Panc1 (cell line): ENCODE data around the gene NR3C1. TPM values are rescaled to one million over a fixed set of nuclear protein-coding genes. Genes with fewer than 3 reads are reported as not detected.

Experiments
- ATAC-seq: fragments of 200-7000 bp; cut with Tn5 transposase; 2 replicates; pipeline ENCODE4 v1.9.1; 2020; ENCODE audit warnings: mild to moderate bottlenecking, moderate library complexity
- BruUV-seq: library from RNA; stranded (reverse); fragments of 400-500 nt; replicated peaks from 2 replicates; lab custom pipeline; 2021; lab: Mats Ljungman, UMichigan
- CTCF ChIA-PET: fragments of 300-600 bp; sonication (Branson Sonifier 250); formaldehyde crosslinking; loops from one replicate; lab custom pipeline; 2022; ENCODE audit warnings: antibody characterized with exemption; lab: Charles Lee
- POLR2A ChIA-PET: fragments of 300-600 bp; sonication (Branson Sonifier 250); formaldehyde crosslinking; loops from one replicate; lab custom pipeline; 2022; ENCODE audit warnings: antibody characterized with exemption; lab: Charles Lee
- DNase-seq: peaks from one replicate; pipeline ENCODE4 v3.0.0-alpha.2; 2010; ENCODE audit warnings: low read depth, low spot score
- H3K27ac ChIP-seq: 2 replicates; pipeline ENCODE4 v1.5.1; 2011; ENCODE audit warnings: mild to moderate bottlenecking, low read length, inconsistent platforms
- H3K27me3 ChIP-seq: fragments of 200-500 bp; sonication (Bioruptor generic); 2 replicates; pipeline ENCODE4 v1.6.0; 2014; ENCODE audit warnings: low read length, inconsistent platforms; ENCODE audit not compliant: control insufficient read depth, insufficient read depth
- H3K36me3 ChIP-seq: fragments of 200-500 bp; sonication (Bioruptor generic); 2 replicates; pipeline ENCODE4 v1.5.1; 2014; ENCODE audit warnings: inconsistent platforms, mild to moderate bottlenecking, low read length, moderate library complexity; ENCODE audit not compliant: control insufficient read depth, insufficient read depth
- H3K4me1 ChIP-seq: 2 replicates; pipeline ENCODE4 v1.5.1; 2011; ENCODE audit warnings: inconsistent platforms, mild to moderate bottlenecking, low read length, moderate library complexity; ENCODE audit not compliant: control insufficient read depth, insufficient read depth
- H3K4me3 ChIP-seq, 2 experiments: 2 replicates each; pipeline ENCODE4 v1.5.1; 2011 to 2012; ENCODE audit warnings: low read depth in 2 of 2, low read length in 2 of 2, mild to moderate bottlenecking in 2 of 2, inconsistent platforms in 1 of 2, moderate library complexity in 1 of 2
- H3K9me3 ChIP-seq: fragments of 200-500 bp; sonication (Bioruptor generic); 2 replicates; pipeline ENCODE4 v1.5.1; 2014; ENCODE audit warnings: low read depth, mild to moderate bottlenecking, inconsistent platforms, low read length, moderate library complexity; ENCODE audit not compliant: control insufficient read depth, insufficient read depth
- POLR2AphosphoS5 ChIP-seq: IDR thresholded peaks from 2 replicates; pipeline ENCODE4 v1.6.1; 2012; ENCODE audit warnings: mild to moderate bottlenecking, low read depth, low read length, moderate library complexity
- SIN3A ChIP-seq: IDR thresholded peaks from 2 replicates; pipeline ENCODE4 v1.6.1; 2012; ENCODE audit warnings: low read depth, mild to moderate bottlenecking, low read length, moderate library complexity, borderline replicate concordance; ENCODE audit not compliant: insufficient read depth
- TCF7L2 ChIP-seq: IDR thresholded peaks from 2 replicates; pipeline ENCODE4 v1.6.1; 2011; ENCODE audit warnings: mild to moderate bottlenecking, low read depth, low read length, inconsistent platforms
- in situ Hi-C: cut with HindIII; loops from 2 replicates; pipeline ENCODE4 v1.10.0; 2016; ENCODE audit warnings: low sequenced_read_pairs, low pct_unique_long_range_greater_than_20kb
- intact Hi-C: fragments of 100-400 bp; cut with micrococcal nuclease; formaldehyde crosslinking; loops from one replicate; pipeline ENCODE4 v1.10.0; 2022; ENCODE audit not compliant: unreplicated experiment
- total RNA-seq: library from RNA; stranded (reverse); gene quantifications from one replicate; pipeline ENCODE4 v1.2.1, GENCODE V29; 2021; ENCODE audit not compliant: unreplicated experiment
- TF ChIP-seq, protein P1 (sequence below): fragments of 450-650 bp; IDR thresholded peaks from 2 replicates; pipeline ENCODE4 v1.5.1; 2017; ENCODE audit warnings: mild to moderate bottlenecking
- TF ChIP-seq, protein P2 (sequence below), 2 experiments: IDR thresholded peaks; 2 replicates each; pipeline ENCODE4 v1.6.1; 2011 to 2012; ENCODE audit warnings: low read depth in 2 of 2, control low read depth in 1 of 2, low read length in 1 of 2, mild to moderate bottlenecking in 1 of 2, moderate library complexity in 1 of 2; ENCODE audit not compliant: insufficient read depth in 1 of 2

Gene NR3C1
- total RNA-seq, 1 experiment from 2014 or later, result 52.6 TPM

DNA sequence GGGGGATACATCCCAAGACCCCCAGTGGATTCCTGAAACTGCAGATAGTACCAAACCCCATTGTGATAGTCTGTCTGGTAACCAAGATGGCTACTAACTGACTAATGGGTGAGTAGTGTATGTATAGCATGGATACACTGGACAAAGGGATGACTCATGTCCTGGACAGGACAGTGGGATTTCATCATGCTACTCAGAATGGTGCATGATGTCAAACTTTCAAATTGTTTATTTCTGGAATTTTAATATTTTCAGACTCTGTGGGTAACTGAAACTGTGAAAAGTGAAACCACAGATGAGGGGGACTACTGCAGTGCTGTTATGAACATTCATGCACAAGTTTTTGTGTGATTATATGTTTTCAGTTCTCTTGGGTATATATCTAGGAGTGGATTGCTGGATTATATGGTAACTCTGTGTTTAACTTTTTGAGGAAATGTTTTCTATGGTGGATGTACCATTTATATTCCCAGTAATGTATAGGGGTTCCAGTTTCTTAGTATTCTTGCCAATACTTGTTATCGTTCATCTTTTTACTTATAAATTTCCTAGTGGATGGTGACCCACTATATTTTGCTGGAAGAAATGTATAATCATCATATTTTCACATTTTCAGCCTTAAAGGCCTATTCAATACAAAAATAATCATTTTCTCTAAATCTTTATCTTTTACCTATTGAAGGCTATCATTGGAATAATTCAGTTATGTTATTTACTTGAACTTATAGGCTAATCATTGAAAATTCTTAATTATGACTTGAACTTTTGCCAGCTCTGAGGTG is 140.9 kb downstream of the NR3C1 start:
- peaks cover 3% of the 10 kb centered on the region; the same call in 1 of the 2 replicates for H3K9me3 ChIP-seq
- DNase-seq, result no peak
- H3K27me3 ChIP-seq, result no peaks in the 10 kb centered on the region
- H3K27ac ChIP-seq, result no peak overlapping the region
- no peak for TF ChIP-seq SIN3A
- no peak for TF ChIP-seq TCF7L2
- TF ChIP-seq, protein P1, sequence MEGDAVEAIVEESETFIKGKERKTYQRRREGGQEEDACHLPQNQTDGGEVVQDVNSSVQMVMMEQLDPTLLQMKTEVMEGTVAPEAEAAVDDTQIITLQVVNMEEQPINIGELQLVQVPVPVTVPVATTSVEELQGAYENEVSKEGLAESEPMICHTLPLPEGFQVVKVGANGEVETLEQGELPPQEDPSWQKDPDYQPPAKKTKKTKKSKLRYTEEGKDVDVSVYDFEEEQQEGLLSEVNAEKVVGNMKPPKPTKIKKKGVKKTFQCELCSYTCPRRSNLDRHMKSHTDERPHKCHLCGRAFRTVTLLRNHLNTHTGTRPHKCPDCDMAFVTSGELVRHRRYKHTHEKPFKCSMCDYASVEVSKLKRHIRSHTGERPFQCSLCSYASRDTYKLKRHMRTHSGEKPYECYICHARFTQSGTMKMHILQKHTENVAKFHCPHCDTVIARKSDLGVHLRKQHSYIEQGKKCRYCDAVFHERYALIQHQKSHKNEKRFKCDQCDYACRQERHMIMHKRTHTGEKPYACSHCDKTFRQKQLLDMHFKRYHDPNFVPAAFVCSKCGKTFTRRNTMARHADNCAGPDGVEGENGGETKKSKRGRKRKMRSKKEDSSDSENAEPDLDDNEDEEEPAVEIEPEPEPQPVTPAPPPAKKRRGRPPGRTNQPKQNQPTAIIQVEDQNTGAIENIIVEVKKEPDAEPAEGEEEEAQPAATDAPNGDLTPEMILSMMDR, result no peak
- TF ChIP-seq, protein P2, sequence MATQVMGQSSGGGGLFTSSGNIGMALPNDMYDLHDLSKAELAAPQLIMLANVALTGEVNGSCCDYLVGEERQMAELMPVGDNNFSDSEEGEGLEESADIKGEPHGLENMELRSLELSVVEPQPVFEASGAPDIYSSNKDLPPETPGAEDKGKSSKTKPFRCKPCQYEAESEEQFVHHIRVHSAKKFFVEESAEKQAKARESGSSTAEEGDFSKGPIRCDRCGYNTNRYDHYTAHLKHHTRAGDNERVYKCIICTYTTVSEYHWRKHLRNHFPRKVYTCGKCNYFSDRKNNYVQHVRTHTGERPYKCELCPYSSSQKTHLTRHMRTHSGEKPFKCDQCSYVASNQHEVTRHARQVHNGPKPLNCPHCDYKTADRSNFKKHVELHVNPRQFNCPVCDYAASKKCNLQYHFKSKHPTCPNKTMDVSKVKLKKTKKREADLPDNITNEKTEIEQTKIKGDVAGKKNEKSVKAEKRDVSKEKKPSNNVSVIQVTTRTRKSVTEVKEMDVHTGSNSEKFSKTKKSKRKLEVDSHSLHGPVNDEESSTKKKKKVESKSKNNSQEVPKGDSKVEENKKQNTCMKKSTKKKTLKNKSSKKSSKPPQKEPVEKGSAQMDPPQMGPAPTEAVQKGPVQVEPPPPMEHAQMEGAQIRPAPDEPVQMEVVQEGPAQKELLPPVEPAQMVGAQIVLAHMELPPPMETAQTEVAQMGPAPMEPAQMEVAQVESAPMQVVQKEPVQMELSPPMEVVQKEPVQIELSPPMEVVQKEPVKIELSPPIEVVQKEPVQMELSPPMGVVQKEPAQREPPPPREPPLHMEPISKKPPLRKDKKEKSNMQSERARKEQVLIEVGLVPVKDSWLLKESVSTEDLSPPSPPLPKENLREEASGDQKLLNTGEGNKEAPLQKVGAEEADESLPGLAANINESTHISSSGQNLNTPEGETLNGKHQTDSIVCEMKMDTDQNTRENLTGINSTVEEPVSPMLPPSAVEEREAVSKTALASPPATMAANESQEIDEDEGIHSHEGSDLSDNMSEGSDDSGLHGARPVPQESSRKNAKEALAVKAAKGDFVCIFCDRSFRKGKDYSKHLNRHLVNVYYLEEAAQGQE (IDR thresholded peaks at IDR 0.05; ENCODE audit: insufficient read depth in 1 of 2, low read depth in 2 of 2, low read length in 1 of 2), result no peak
- no peak for TF ChIP-seq POLR2AphosphoS5
- CTCF ChIA-PET, result no interaction called here
- peak; percentile 76; the same call in 1 of the 2 replicates for ATAC-seq
- intact Hi-C loops (no loop called here), in situ Hi-C loops (no loop called here)
- no TSS peak for BruUV-seq
- H3K4me3 ChIP-seq, result no peak overlapping the region
- POLR2A ChIA-PET, result no interaction called here
- H3K36me3 ChIP-seq, result no peaks in the 10 kb centered on the region
- H3K4me1 ChIP-seq, result no peaks in the 10 kb centered on the region

DNA sequence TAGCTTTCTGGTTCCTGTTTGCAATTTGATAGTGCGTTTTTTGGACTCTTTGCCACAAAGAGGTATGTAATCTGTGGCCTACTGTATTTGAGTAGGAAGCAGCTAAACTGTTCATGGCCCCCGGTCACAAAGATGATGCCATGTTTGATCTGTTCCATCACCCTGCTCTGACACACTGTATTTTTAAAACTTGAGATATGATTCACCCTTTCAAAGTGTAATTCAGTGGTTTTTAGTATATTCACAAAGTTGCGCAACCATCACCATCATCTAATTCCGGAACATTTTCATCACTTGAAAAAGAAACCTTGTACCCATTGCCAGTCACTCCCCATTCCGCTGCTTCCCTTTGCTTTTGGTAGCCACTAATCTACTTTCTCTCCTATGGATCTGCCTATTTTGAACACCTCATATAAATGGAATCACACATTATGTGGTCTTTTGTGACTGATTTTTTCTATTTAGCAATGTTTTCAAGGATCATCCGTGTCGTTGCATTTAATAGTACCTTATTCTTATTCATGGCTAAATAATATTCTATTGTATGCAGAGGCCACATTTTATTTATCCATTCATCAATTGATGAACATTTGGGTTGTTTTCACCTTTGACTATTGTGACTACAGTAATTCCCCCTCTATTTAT is 141.6 kb downstream of the NR3C1 start:
- Histone ChIP-seq H3K36me3 (no peaks in the 10 kb centered on the region), H3K27me3 (no peaks in the 10 kb centered on the region), H3K27ac (no peak overlapping the region), H3K4me3 (no peak overlapping the region), H3K4me1 (0 out of 2 replicates have a peak, but pooled peaks cover 3% of the 10 kb centered on the region), H3K9me3 (peaks cover 3% of the 10 kb centered on the region; the same call in 1 of the 2 replicates)
- BruUV-seq, result no TSS peak
- ChIA-PET CTCF (no interaction called here), POLR2A (no interaction called here)
- ATAC-seq (no peak), DNase-seq (no peak)
- in situ Hi-C loops (no loop called here), intact Hi-C loops (no loop called here)
- TF ChIP-seq, protein P2 (IDR thresholded peaks at IDR 0.05; ENCODE audit: insufficient read depth in 1 of 2, low read depth in 2 of 2, low read length in 1 of 2), result no peak
- TF ChIP-seq SIN3A (no peak), POLR2AphosphoS5 (no peak), TCF7L2 (no peak)
- TF ChIP-seq, protein P1, result no peak
